Transverse colon (tissue), 4 donors: Measurements from ENCODE around the gene MRPL16. TPM values are rescaled to one million over a fixed set of nuclear protein-coding genes. Genes with fewer than 3 reads are reported as not detected.

Experiments
- DNase-seq: peaks from one replicate; pipeline ENCODE4 v3.0.0-alpha.2; 2019
- H3K27ac ChIP-seq, 4 donors: fragments of 200-600 bp; sonication (generic); 2 replicates each; pipeline ENCODE4 v1.5.1; 2016 to 2018; ENCODE audit warnings: inconsistent platforms in 4 of 4
- H3K27me3 ChIP-seq: fragments of 200-600 bp; sonication (generic); 2 replicates; pipeline ENCODE4 v1.5.1; 2017; ENCODE audit warnings: inconsistent platforms
- H3K36me3 ChIP-seq, 4 donors: fragments of 200-600 bp; sonication (generic); 2 replicates each; pipeline ENCODE4 v1.5.1; 2017 to 2019; ENCODE audit warnings: inconsistent platforms in 4 of 4
- H3K4me1 ChIP-seq, 4 donors: fragments of 200-600 bp; sonication (generic); 2 replicates each; pipeline ENCODE4 v1.5.1; 2017 to 2020; ENCODE audit warnings: inconsistent platforms in 4 of 4
- H3K4me3 ChIP-seq, 4 donors: fragments of 200-600 bp; sonication (generic); 1 replicate in 1 of 4; 2 replicates in 3 of 4; pipeline versions ENCODE4 v1.5.1 to v1.6.1; 2017 to 2019; ENCODE audit warnings: inconsistent platforms in 4 of 4
- H3K9me3 ChIP-seq, 2 donors: fragments of 200-600 bp; sonication (generic); 2 replicates each; pipeline ENCODE4 v1.5.1; 2017 to 2019; ENCODE audit warnings: inconsistent platforms in 2 of 2
- EP300 ChIP-seq: sonication (generic); formaldehyde crosslinking; IDR thresholded peaks from one replicate; pipeline ENCODE4 v1.6.1; 2017; ENCODE audit warnings: antibody characterized with exemption, low read depth
- POLR2A ChIP-seq: fragments of 450-650 bp; IDR thresholded peaks from one replicate; pipeline ENCODE4 v1.6.1; 2016; ENCODE audit warnings: antibody characterized with exemption, mild to moderate bottlenecking, moderate library complexity
- POLR2AphosphoS5 ChIP-seq, 3 donors: sonication (generic); formaldehyde crosslinking; IDR thresholded peaks; one replicate each; pipeline ENCODE4 v1.6.1; 2016; ENCODE audit warnings: antibody characterized with exemption in 3 of 3
- WGBS, 2 donors: methylation state at CpG; one replicate each; pipeline ENCODE4 v1.1.5; 2018; ENCODE audit warnings: low coverage in 1 of 2; 5-methylcytosine and 5-hydroxymethylcytosine counted together
- in situ Hi-C, 4 donors: fragments of 200-750 bp; cut with MboI; loops; one replicate each; pipeline versions ENCODE4 v1.15.0 to v1.15.1; 2017; ENCODE audit warnings: low sequenced_read_pairs in 3 of 4, low pct_ligation_motif_present in 1 of 4, low pct_unique_long_range_greater_than_20kb in 1 of 4
- intact Hi-C: fragments of 100-400 bp; cut with DNase I; formaldehyde crosslinking; loops from one replicate; pipeline ENCODE4 v1.15.1; 2023; ENCODE audit warnings: low total_unique reads
- total RNA-seq, 4 donors: library from RNA; depleted of rRNA; stranded (reverse); fragments of >200 nt; gene quantifications; one replicate each; pipeline ENCODE4 v1.1.0, GENCODE V29; 2016
- TF ChIP-seq, protein P1 (sequence below), 5 experiments: fragments of 200-600 bp in 3 of 5; fragments of 450-650 bp in 2 of 5; sonication (generic) in 3 of 5; IDR thresholded peaks; 1 replicate in 2 of 5; 2 replicates in 3 of 5; pipeline ENCODE4 v1.5.1; 2016 to 2017; ENCODE audit warnings: antibody characterized with exemption in 5 of 5, inconsistent platforms in 3 of 5, mild to moderate bottlenecking in 2 of 5, moderate library complexity in 1 of 5

The MRPL16 gene
- total RNA-seq, 4 donors from 2014 or later, result 7.5 to 62.4 (median 37.2) TPM

DNA sequence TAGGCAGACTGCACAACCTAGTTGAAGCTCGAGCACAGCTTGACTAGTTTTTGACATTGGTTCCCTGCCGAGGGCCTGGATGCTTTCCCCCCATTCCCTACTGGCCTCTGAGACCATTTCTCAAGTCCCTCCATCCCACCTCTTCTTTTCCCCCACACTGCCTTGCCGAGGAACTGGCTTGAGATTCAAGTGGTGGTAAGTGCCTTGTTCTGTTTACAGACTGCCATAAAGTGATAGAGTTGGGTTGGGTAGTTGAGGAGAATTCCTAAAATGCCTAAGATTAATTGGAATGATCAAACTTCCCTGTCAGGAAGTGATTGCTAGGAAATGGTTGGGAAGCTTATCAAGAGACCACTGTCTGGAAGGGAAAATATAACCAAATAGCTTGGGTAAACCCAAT, 16.2 kb downstream of the MRPL16 start:
- intact Hi-C loops (no loop called here), in situ Hi-C loops (no loop called here)
- no peak for DNase-seq
- peaks cover 0 to 45% (median 15%) of the 10 kb centered on the region in 4 donors for H3K36me3 ChIP-seq
- no peak overlapping the region for H3K4me3 ChIP-seq
- no peaks in the 10 kb centered on the region for H3K27me3 ChIP-seq
- no peaks in the 10 kb centered on the region for H3K4me1 ChIP-seq
- TF ChIP-seq EP300 (no peak), POLR2AphosphoS5 (IDR thresholded peaks at IDR 0.05) (no peak), POLR2A (no peak)
- TF ChIP-seq, protein P1, sequence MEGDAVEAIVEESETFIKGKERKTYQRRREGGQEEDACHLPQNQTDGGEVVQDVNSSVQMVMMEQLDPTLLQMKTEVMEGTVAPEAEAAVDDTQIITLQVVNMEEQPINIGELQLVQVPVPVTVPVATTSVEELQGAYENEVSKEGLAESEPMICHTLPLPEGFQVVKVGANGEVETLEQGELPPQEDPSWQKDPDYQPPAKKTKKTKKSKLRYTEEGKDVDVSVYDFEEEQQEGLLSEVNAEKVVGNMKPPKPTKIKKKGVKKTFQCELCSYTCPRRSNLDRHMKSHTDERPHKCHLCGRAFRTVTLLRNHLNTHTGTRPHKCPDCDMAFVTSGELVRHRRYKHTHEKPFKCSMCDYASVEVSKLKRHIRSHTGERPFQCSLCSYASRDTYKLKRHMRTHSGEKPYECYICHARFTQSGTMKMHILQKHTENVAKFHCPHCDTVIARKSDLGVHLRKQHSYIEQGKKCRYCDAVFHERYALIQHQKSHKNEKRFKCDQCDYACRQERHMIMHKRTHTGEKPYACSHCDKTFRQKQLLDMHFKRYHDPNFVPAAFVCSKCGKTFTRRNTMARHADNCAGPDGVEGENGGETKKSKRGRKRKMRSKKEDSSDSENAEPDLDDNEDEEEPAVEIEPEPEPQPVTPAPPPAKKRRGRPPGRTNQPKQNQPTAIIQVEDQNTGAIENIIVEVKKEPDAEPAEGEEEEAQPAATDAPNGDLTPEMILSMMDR (IDR thresholded peaks at IDR 0.05), result no peak
- no peaks in the 10 kb centered on the region for H3K9me3 ChIP-seq
- no peak overlapping the region for H3K27ac ChIP-seq
- WGBS, 2 donors, result 78% methylated on average over 3 of the region's 3 CpGs; no CpG with 5 or more reads in 1 of the 2 donors

DNA sequence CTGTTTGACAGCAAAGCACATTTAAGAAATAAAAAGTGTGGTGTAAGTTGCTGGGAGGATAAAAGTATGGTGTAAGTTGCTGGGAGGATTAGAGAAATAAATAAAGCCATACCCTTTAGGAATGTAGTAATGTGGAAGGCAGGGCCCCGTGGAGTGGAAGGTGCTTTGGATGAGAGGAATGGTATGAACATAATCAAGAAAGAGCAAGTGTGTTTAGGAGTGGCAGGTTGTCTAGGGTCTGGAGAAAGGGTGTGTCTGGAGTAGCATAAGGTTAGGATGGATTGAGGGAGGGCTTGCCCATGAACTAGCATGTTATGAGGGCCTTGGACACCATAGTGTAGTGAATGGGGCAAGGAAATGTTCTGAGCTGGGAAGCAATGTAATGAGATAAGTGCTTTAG, 18.1 kb downstream of the MRPL16 start:
- 69 to 82% methylated on average over 1 of the region's 1 CpG for WGBS, 2 donors
- no peaks in the 10 kb centered on the region for H3K27me3 ChIP-seq
- no peak overlapping the region for H3K27ac ChIP-seq
- no peak for DNase-seq
- in situ Hi-C loops (no loop called here), intact Hi-C loops (no loop called here)
- peaks cover 0 to 4% (median 0%) of the 10 kb centered on the region in 4 donors for H3K4me1 ChIP-seq
- H3K4me3 ChIP-seq, result no peak overlapping the region
- peaks cover 0 to 53% (median 13%) of the 10 kb centered on the region in 4 donors for H3K36me3 ChIP-seq
- TF ChIP-seq POLR2AphosphoS5 (IDR thresholded peaks at IDR 0.05) (no peak), EP300 (no peak), POLR2A (no peak)
- TF ChIP-seq, protein P1 (IDR thresholded peaks at IDR 0.05), result no peak
- H3K9me3 ChIP-seq, result no peaks in the 10 kb centered on the region

DNA sequence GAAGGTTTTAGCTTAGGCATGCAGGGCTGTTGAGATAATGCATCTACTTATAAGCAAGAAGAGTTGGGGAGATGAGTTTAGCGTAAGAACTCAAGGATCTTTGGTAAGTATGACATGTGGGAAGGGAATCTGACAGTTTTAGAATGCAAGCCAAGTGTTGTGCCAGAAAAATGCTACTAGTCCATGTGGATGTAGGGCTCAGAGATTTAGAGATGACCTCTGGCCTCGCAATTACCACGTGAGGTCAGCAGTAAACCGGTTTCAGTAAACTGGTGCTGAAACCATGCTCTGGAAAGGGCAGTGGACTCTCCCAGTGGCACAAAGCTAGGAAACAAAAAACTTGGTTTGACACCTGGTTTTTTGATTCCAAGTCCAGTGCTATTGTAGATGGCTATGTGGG, 18.9 kb downstream of the MRPL16 start:
- no peak overlapping the region for H3K4me3 ChIP-seq
- in situ Hi-C loops (no loop called here), intact Hi-C loops (no loop called here)
- H3K9me3 ChIP-seq, result no peaks in the 10 kb centered on the region
- TF ChIP-seq EP300 (no peak), POLR2AphosphoS5 (IDR thresholded peaks at IDR 0.05) (no peak), POLR2A (no peak)
- TF ChIP-seq, protein P1 (IDR thresholded peaks at IDR 0.05), result no peak
- no peak overlapping the region for H3K27ac ChIP-seq
- DNase-seq, result no peak
- no peaks in the 10 kb centered on the region for H3K27me3 ChIP-seq
- H3K36me3 ChIP-seq, result peaks cover 0 to 48% (median 8%) of the 10 kb centered on the region in 4 donors
- peaks cover 0 to 13% (median 7%) of the 10 kb centered on the region in 4 donors for H3K4me1 ChIP-seq
- 70 to 81% methylated on average over 2 to 4 of the region's 4 CpGs for WGBS, 2 donors

DNA sequence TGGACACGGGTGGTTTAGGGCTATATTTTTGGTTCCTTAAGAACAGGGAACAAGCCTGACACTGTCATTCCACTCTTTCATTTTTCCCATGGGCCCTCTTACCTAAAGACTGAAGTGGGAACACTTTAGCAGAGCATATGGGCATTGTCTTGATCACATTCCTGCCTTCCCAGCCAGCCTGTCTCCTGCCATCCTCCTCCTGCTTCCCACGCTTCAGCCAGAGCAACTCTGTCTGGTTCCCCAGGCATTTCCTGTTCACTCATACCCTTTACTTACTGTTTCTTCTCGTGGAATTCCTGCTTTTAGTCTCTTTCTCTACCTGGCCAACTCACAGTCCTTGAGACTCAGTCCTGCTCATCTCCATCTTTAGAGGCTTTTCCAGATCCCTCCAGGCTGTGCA, 22.8 kb downstream of the MRPL16 start:
- Histone ChIP-seq H3K9me3 (no peaks in the 10 kb centered on the region), H3K27ac (peak overlapping the region in 3 of 4 donors; percentile 74 to 79 (median 79)), H3K4me3 (no peak overlapping the region), H3K27me3 (no peaks in the 10 kb centered on the region), H3K4me1 (peaks cover 0 to 42% (median 12%) of the 10 kb centered on the region in 4 donors), H3K36me3 (peaks cover 0 to 25% (median 2%) of the 10 kb centered on the region in 4 donors)
- in situ Hi-C loops (no loop called here), intact Hi-C loops (no loop called here)
- WGBS, 2 donors, result 65 to 71% methylated on average over 3 of the region's 3 CpGs
- no peak for TF ChIP-seq POLR2AphosphoS5 (IDR thresholded peaks at IDR 0.05)
- no peak for TF ChIP-seq EP300
- no peak for TF ChIP-seq POLR2A
- TF ChIP-seq, protein P1 (IDR thresholded peaks at IDR 0.05), result no peak
- DNase-seq, result no peak
